HCT116 (cell line): Measurements from ENCODE around the gene IMPDH1.

Experiments used
- ATF3 ChIP-seq: IDR thresholded peaks from 2 replicates; pipeline ENCODE4 v1.6.1; 2012
- CBX3 ChIP-seq: IDR thresholded peaks from 2 replicates; pipeline ENCODE4 v1.6.1; 2012; ENCODE audit warnings: low read depth
- CEBPB ChIP-seq: IDR thresholded peaks from 2 replicates; pipeline ENCODE4 v1.6.1; 2012; ENCODE audit warnings: low read depth
- EGR1 ChIP-seq: IDR thresholded peaks from 2 replicates; pipeline ENCODE4 v1.6.1; 2012; ENCODE audit warnings: low read depth
- EZH2phosphoT487 ChIP-seq: fragments of 200-600 bp; IDR thresholded peaks from 2 replicates; pipeline ENCODE4 v1.6.1; 2018; ENCODE audit warnings: antibody characterized with exemption, borderline replicate concordance
- JUND ChIP-seq: IDR thresholded peaks from 2 replicates; pipeline ENCODE4 v1.6.1; 2012
- POLR2A ChIP-seq: IDR thresholded peaks from 2 replicates; pipeline ENCODE4 v1.7.0; 2011; ENCODE audit warnings: borderline replicate concordance; ENCODE audit not compliant: insufficient read depth, insufficient read length; ENCODE audit errors: extremely low read depth
- POLR2AphosphoS5 ChIP-seq: IDR thresholded peaks from 2 replicates; pipeline ENCODE4 v1.6.1; 2011; ENCODE audit warnings: mild to moderate bottlenecking, low read depth, low read length, moderate library complexity
- SIN3A ChIP-seq: IDR thresholded peaks from 2 replicates; pipeline ENCODE4 v1.6.1; 2012; ENCODE audit warnings: low read depth
- SP1 ChIP-seq: IDR thresholded peaks from 2 replicates; pipeline ENCODE4 v1.6.1; 2012; ENCODE audit warnings: low read depth
- YY1 ChIP-seq: IDR thresholded peaks from 2 replicates; pipeline ENCODE4 v1.6.1; 2011; ENCODE audit warnings: low read length, low read depth, moderate library complexity, mild to moderate bottlenecking; ENCODE audit not compliant: insufficient replicate concordance; ENCODE audit errors: extremely low read depth
- ZBTB33 ChIP-seq: IDR thresholded peaks from 2 replicates; pipeline ENCODE4 v1.6.1; 2011; ENCODE audit warnings: mild to moderate bottlenecking, low read length, moderate library complexity; ENCODE audit not compliant: insufficient replicate concordance; ENCODE audit errors: extremely low read depth
- ZNF274 ChIP-seq: fragments of 200-500 bp; sonication (Bioruptor generic); IDR thresholded peaks from 2 replicates; pipeline ENCODE4 v1.6.1; 2014; ENCODE audit warnings: mild to moderate bottlenecking, low read depth, low read length, inconsistent platforms
- TF ChIP-seq, protein P1 (sequence below), 3 experiments: fragments of 200-600 bp in 1 of 3; sonication (generic) in 1 of 3; IDR thresholded peaks in 2 of 3; conservative IDR thresholded peaks in 1 of 3; 2 replicates each; pipeline ENCODE4 v1.5.1; 2012 to 2017; ENCODE audit warnings: low read depth in 2 of 3, low read length in 2 of 3, antibody characterized with exemption in 1 of 3, borderline replicate concordance in 1 of 3, control low read depth in 1 of 3, mild to moderate bottlenecking in 1 of 3, mixed read lengths in 1 of 3, mixed run types in 1 of 3, moderate library complexity in 1 of 3; ENCODE audit not compliant: insufficient read depth in 1 of 3

- TF ChIP-seq POLR2A (no peak), CBX3 (no peak), ATF3 (no peak), ZNF274 (no peak), JUND (no peak), SIN3A (no peak), ZBTB33 (no peak), EGR1 (no peak), YY1 (no peak), EZH2phosphoT487 (no peak), SP1 (no peak), POLR2AphosphoS5 (no peak), CEBPB (no peak)
- TF ChIP-seq, protein P1, sequence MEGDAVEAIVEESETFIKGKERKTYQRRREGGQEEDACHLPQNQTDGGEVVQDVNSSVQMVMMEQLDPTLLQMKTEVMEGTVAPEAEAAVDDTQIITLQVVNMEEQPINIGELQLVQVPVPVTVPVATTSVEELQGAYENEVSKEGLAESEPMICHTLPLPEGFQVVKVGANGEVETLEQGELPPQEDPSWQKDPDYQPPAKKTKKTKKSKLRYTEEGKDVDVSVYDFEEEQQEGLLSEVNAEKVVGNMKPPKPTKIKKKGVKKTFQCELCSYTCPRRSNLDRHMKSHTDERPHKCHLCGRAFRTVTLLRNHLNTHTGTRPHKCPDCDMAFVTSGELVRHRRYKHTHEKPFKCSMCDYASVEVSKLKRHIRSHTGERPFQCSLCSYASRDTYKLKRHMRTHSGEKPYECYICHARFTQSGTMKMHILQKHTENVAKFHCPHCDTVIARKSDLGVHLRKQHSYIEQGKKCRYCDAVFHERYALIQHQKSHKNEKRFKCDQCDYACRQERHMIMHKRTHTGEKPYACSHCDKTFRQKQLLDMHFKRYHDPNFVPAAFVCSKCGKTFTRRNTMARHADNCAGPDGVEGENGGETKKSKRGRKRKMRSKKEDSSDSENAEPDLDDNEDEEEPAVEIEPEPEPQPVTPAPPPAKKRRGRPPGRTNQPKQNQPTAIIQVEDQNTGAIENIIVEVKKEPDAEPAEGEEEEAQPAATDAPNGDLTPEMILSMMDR (IDR thresholded peaks at IDR 0.05 in 2 of 3, conservative IDR thresholded peaks at IDR 0.05 in 1 of 3; ENCODE audit: borderline replicate concordance in 1 of 3, insufficient read depth in 1 of 3, low read depth in 2 of 3, low read length in 2 of 3): no peak
These were observed 57.1 kb downstream of the IMPDH1 start for GRCh38 chr7:128352636-128353035.
